Osteocyte (in vitro differentiated cells): Measurements from ENCODE around the gene CPTP. TPM values are rescaled to one million over a fixed set of nuclear protein-coding genes. Genes with fewer than 3 reads are reported as not detected.

Experiments
- DNase-seq: peaks from one replicate; pipeline ENCODE4 v3.0.0; 2021; ENCODE audit warnings: mixed read lengths; ENCODE audit not compliant: unreplicated experiment; ENCODE audit errors: extremely low spot score
- H3K27ac Mint-ChIP-seq: one replicate; pipeline ENCODE4 v1.8.0; 2021; ENCODE audit warnings: mild to moderate bottlenecking, mixed read lengths; ENCODE audit not compliant: unreplicated experiment
- H3K27me3 Mint-ChIP-seq: one replicate; pipeline ENCODE4 v1.8.0; 2021; ENCODE audit warnings: mixed read lengths; ENCODE audit not compliant: unreplicated experiment
- H3K36me3 Mint-ChIP-seq: one replicate; pipeline ENCODE4 v1.8.0; 2021; ENCODE audit warnings: mixed read lengths; ENCODE audit not compliant: unreplicated experiment
- H3K4me1 Mint-ChIP-seq: one replicate; pipeline ENCODE4 v1.8.0; 2021; ENCODE audit warnings: mixed read lengths; ENCODE audit not compliant: unreplicated experiment
- H3K4me3 Mint-ChIP-seq: one replicate; pipeline ENCODE4 v1.8.0; 2021; ENCODE audit warnings: mild to moderate bottlenecking, moderate library complexity, mixed read lengths; ENCODE audit not compliant: unreplicated experiment
- H3K9me3 Mint-ChIP-seq: one replicate; pipeline ENCODE4 v1.8.0; 2021; ENCODE audit warnings: mixed read lengths; ENCODE audit not compliant: unreplicated experiment
- CTCF ChIP-seq: fragments of 200-600 bp; sonication (generic); IDR thresholded peaks from 2 replicates; pipeline ENCODE4 v1.5.0; 2021; ENCODE audit warnings: antibody characterized with exemption, mild to moderate bottlenecking, moderate library complexity
- total RNA-seq: library from RNA; stranded (reverse); gene quantifications from 2 replicates; pipeline ENCODE4 v1.2.1, GENCODE V29; 2021

CPTP gene
- total RNA-seq, 1 donor from 2014 or later: 23.5 TPM

GRCh38 chr1:1310476-1311053 lies 14.0 kb upstream of the CPTP start:
- H3K27me3 Mint-ChIP-seq: no peaks in the 10 kb centered on the region
- H3K36me3 Mint-ChIP-seq: peaks cover 9% of the 10 kb centered on the region
- no peak for TF ChIP-seq CTCF
- DNase-seq: no peak
- no peak overlapping the region for H3K27ac Mint-ChIP-seq
- H3K4me1 Mint-ChIP-seq: peaks cover 17% of the 10 kb centered on the region
- H3K4me3 Mint-ChIP-seq: no peak overlapping the region
- H3K9me3 Mint-ChIP-seq: no peaks in the 10 kb centered on the region

GRCh38 chr1:1311107-1312104 lies 13.2 kb upstream of the CPTP start:
- peaks cover 9% of the 10 kb centered on the region for H3K4me1 Mint-ChIP-seq
- no peak for DNase-seq
- no peak for TF ChIP-seq CTCF
- no peak overlapping the region for H3K4me3 Mint-ChIP-seq
- H3K27ac Mint-ChIP-seq: no peak overlapping the region
- H3K9me3 Mint-ChIP-seq: no peaks in the 10 kb centered on the region
- H3K36me3 Mint-ChIP-seq: peaks cover 13% of the 10 kb centered on the region
- no peaks in the 10 kb centered on the region for H3K27me3 Mint-ChIP-seq

GRCh38 chr1:1312450-1313314 lies 11.9 kb upstream of the CPTP start:
- Mint-ChIP-seq H3K27me3 (no peaks in the 10 kb centered on the region), H3K9me3 (no peaks in the 10 kb centered on the region), H3K36me3 (peaks cover 13% of the 10 kb centered on the region), H3K27ac (no peak overlapping the region), H3K4me1 (peaks cover 7% of the 10 kb centered on the region), H3K4me3 (no peak overlapping the region)
- DNase-seq: no peak
- TF ChIP-seq CTCF: no peak

GRCh38 chr1:1313500-1314236 lies 10.9 kb upstream of the CPTP start:
- no peak for DNase-seq
- H3K4me3 Mint-ChIP-seq: no peak overlapping the region
- peaks cover 15% of the 10 kb centered on the region for H3K4me1 Mint-ChIP-seq
- TF ChIP-seq CTCF: no peak
- no peaks in the 10 kb centered on the region for H3K9me3 Mint-ChIP-seq
- H3K27me3 Mint-ChIP-seq: no peaks in the 10 kb centered on the region
- H3K36me3 Mint-ChIP-seq: peaks cover 13% of the 10 kb centered on the region
- no peak overlapping the region for H3K27ac Mint-ChIP-seq
